Measurements from ENCODE around the gene ADAMTS8. TPM values are rescaled to one million over a fixed set of nuclear protein-coding genes. Genes with fewer than 3 reads are reported as not detected.
"Not testable (repeated sequence)": the region's sequence is repeated elsewhere in the genome, so short reads cannot be mapped to it uniquely, and the experiment has no call there.

The ADAMTS8 gene
- total and polyA plus RNA-seq, 10 donors = 0.30 to 2.5 (median 0.73) TPM; not detected in 1

DNA sequence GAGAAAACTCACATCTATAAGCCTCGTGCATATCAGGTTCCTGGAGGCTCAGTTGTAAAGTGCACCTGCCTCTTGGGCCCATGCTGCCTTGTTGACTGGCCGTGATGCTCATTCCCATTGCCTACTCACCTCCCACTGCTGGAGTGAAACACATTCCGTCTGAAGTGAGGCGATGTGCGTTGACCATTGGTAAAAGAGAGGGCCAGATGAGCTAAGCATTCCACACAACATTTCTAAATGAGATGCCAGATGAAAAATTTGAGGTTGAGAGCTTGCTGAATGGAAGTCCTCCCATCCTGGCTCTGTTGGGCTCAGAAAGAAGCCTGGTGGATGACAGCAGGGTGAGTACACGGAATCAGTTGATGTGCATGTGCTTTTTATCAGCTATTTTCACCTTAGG is 11.5 kb upstream of the ADAMTS8 start:
- no peak for DNase-seq
- TF ChIP-seq CTCF (IDR thresholded peaks at IDR 0.05 in 8 of 11, conservative IDR thresholded peaks at IDR 0.05 in 3 of 11) = no peak
- no peak for TF ChIP-seq POLR2A (IDR thresholded peaks at IDR 0.05)
- no peak for TF ChIP-seq POLR2AphosphoS5 (IDR thresholded peaks at IDR 0.05)

DNA sequence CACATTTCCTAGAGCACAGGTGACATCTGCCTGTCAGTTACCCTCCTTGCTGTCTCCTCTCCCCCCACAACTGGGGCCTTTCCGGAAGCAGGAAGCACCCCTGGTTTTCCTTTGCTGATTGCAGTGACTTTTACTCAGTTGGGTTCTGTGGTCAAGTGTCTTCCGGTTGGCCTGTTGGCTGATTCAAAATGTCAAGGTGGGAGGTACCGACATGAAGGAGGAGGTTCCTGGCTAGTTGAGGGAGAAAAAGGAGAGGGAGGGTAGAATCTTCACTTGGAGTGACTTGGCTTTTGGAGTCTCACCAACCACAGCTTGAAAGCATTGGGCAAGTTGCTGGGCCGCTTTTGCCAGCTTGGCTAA is 10.7 kb upstream of the ADAMTS8 start:
- intact Hi-C loops (cut with DNase I; ENCODE audit: low total_unique reads) = loop anchor here (10.0 kb wide), 1 partner anchor 456 kb away; no protein-coding TSS in a partner anchor
- no peak overlapping the region for H3K27ac ChIP-seq
- H3K36me3 ChIP-seq = no peaks in the 10 kb centered on the region
- H3K9me3 ChIP-seq = peaks cover 0 to 4% (median 0%) of the 10 kb centered on the region in 8 donors
- DNase-seq = no peak
- 34 to 46% (median 35%) methylated on average over 4 of the region's 4 CpGs for WGBS, 5 donors
- TF ChIP-seq POLR2AphosphoS5 (IDR thresholded peaks at IDR 0.05) = no peak
- TF ChIP-seq POLR2A (IDR thresholded peaks at IDR 0.05) = no peak
- TF ChIP-seq CTCF (IDR thresholded peaks at IDR 0.05 in 8 of 11, conservative IDR thresholded peaks at IDR 0.05 in 3 of 11) = no peak
- H3K27me3 ChIP-seq (replicated peaks in 1 of 7) = peaks cover 0 to 5% (median 0%) of the 10 kb centered on the region in 7 donors
- peaks cover 0 to 22% (median 5%) of the 10 kb centered on the region in 6 donors for H3K4me1 ChIP-seq
- no peak overlapping the region for H3K4me3 ChIP-seq

More for the DNA sequence above, 11.5 kb upstream of the ADAMTS8 start:
- H3K4me3 ChIP-seq = no peak overlapping the region
- peaks cover 0 to 5% (median 0%) of the 10 kb centered on the region in 7 donors for H3K27me3 ChIP-seq (replicated peaks in 1 of 7)
- no peak overlapping the region for H3K27ac ChIP-seq
- no peaks in the 10 kb centered on the region for H3K36me3 ChIP-seq
- WGBS, 5 donors = 69 to 93% (median 83%) methylated on average over 6 of the region's 6 CpGs
- H3K4me1 ChIP-seq = peaks cover 0 to 21% (median 4%) of the 10 kb centered on the region in 6 donors
- H3K9me3 ChIP-seq = peaks cover 0 to 4% (median 0%) of the 10 kb centered on the region in 8 donors
- intact Hi-C loops (cut with DNase I; ENCODE audit: low total_unique reads) = loop anchor here (10.0 kb wide), 1 partner anchor 455 kb away; no protein-coding TSS in a partner anchor

- peaks cover 0 to 22% (median 5%) of the 10 kb centered on the region in 6 donors for H3K4me1 ChIP-seq
- H3K9me3 ChIP-seq; H3K4me3 ChIP-seq; H3K27ac ChIP-seq; H3K36me3 ChIP-seq; DNase-seq; H3K27me3 ChIP-seq (replicated peaks in 1 of 7): not testable (repeated sequence)
- intact Hi-C loops (cut with DNase I; ENCODE audit: low total_unique reads) = loop anchor here (10.0 kb wide), 1 partner anchor 456 kb away; no protein-coding TSS in a partner anchor
- WGBS, 5 donors = 66 to 90% (median 79%) methylated on average over 10 of the region's 10 CpGs
Observed at GRCh38 chr11:130438401-130439159, 10.2 kb upstream of the ADAMTS8 start.

DNA sequence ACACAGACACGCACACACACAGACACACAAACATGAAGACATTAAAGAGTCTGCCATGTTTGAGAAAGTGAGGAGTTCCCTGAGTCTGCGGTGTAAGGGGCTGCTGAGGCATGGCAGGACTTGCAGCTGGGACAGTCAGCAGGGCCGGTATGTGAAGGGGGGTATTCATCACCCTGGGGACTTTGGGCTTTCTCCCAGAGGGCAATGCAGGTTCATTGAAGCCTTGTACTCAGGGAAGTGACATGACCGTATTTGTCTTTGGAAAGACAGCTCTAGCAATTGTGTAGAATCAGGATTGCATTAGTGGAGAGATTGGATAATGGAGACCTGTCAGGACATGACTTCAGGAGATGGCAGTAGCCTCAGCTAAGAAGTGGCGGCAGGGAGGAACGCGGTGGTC is 9.4 kb upstream of the ADAMTS8 start:
- DNase-seq = no peak
- Histone ChIP-seq H3K4me1 (peaks cover 0 to 22% (median 5%) of the 10 kb centered on the region in 6 donors), H3K27me3 (replicated peaks in 1 of 7) (peaks cover 0 to 5% (median 0%) of the 10 kb centered on the region in 7 donors), H3K9me3 (peaks cover 0 to 4% (median 0%) of the 10 kb centered on the region in 8 donors), H3K27ac (no peak overlapping the region), H3K4me3 (no peak overlapping the region), H3K36me3 (no peaks in the 10 kb centered on the region)
- WGBS, 5 donors = 85 to 92% (median 89%) methylated on average over 7 of the region's 7 CpGs
- no peak for TF ChIP-seq CTCF (IDR thresholded peaks at IDR 0.05 in 8 of 11, conservative IDR thresholded peaks at IDR 0.05 in 3 of 11)
- TF ChIP-seq POLR2AphosphoS5 (IDR thresholded peaks at IDR 0.05) = no peak
- TF ChIP-seq POLR2A (IDR thresholded peaks at IDR 0.05) = no peak
- intact Hi-C loops (cut with DNase I; ENCODE audit: low total_unique reads) = loop anchor here (10.0 kb wide), 1 partner anchor 457 kb away; no protein-coding TSS in a partner anchor

Measured in spleen (tissue), 11 donors.